HG03175 (cell line): ENCODE measurements around the gene COQ7.

Experiments used
- ATAC-seq: cut with Tn5 transposase; IDR thresholded peaks from one replicate; pipeline ENCODE4 v1.9.1; 2021; ENCODE audit warnings: mild to moderate bottlenecking, moderate library complexity; ENCODE audit not compliant: unreplicated experiment

The COQ7 gene

GRCh38 chr16:19067349-19068236 lies at the start of gene COQ7:
TSS of gene COQ7 (plus strand) at chr16:19067614. CDS start at chr16:19067665, 51 bp downstream.
- ATAC-seq: peak; percentile 92

- ATAC-seq: no peak
These were observed 46.7 kb upstream of the COQ7 start for GRCh38 chr16:19020689-19021088.

- ATAC-seq: no peak
These were observed 45.7 kb upstream of the COQ7 start for GRCh38 chr16:19021747-19022146.

- no peak for ATAC-seq
These were observed 40.0 kb upstream of the COQ7 start for GRCh38 chr16:19027416-19027815.

GRCh38 chr16:19029980-19030379 lies 37.4 kb upstream of the COQ7 start:
- no peak for ATAC-seq

GRCh38 chr16:19031738-19032137 lies 35.7 kb upstream of the COQ7 start:
- no peak for ATAC-seq

GRCh38 chr16:19033761-19034160 lies 33.7 kb upstream of the COQ7 start:
- ATAC-seq: no peak

- ATAC-seq: no peak
These were observed 27.0 kb upstream of the COQ7 start for GRCh38 chr16:19040400-19040799.

GRCh38 chr16:19044769-19045168 lies 22.6 kb upstream of the COQ7 start:
- no peak for ATAC-seq

GRCh38 chr16:19046062-19046461 lies 21.4 kb upstream of the COQ7 start:
- no peak for ATAC-seq

GRCh38 chr16:19062706-19063105 lies 4.7 kb upstream of the COQ7 start:
- no peak for ATAC-seq

GRCh38 chr16:19066988-19067348 lies 446 bp upstream of the COQ7 start:
- no peak for ATAC-seq

GRCh38 chr16:19068237-19068815 lies 912 bp downstream of the COQ7 start:
- ATAC-seq: no peak

GRCh38 chr16:19071811-19072777 lies 4.7 kb downstream of the COQ7 start:
- no peak for ATAC-seq

- ATAC-seq: no peak
These were observed 5.9 kb downstream of the COQ7 start for GRCh38 chr16:19073344-19073743.

GRCh38 chr16:19073863-19074262 lies 6.4 kb downstream of the COQ7 start:
- ATAC-seq: no peak

- no peak for ATAC-seq
These were observed 8.1 kb downstream of the COQ7 start for GRCh38 chr16:19075511-19075910.

- ATAC-seq: no peak
These were observed 10.5 kb downstream of the COQ7 start for GRCh38 chr16:19077879-19078278.

GRCh38 chr16:19083670-19084069 lies 16.3 kb downstream of the COQ7 start:
- ATAC-seq: no peak

- no peak for ATAC-seq
These were observed 16.7 kb downstream of the COQ7 start for GRCh38 chr16:19084139-19084538.

- ATAC-seq: no peak
These were observed 17.5 kb downstream of the COQ7 start for GRCh38 chr16:19084879-19085278.
